GM21367 (cell line): ENCODE data around the gene GRM7.

ENCODE experiments used
- ATAC-seq: cut with Tn5 transposase; IDR thresholded peaks from one replicate; pipeline ENCODE4 v1.9.1; 2021; ENCODE audit not compliant: unreplicated experiment

GRM7 gene

DNA sequence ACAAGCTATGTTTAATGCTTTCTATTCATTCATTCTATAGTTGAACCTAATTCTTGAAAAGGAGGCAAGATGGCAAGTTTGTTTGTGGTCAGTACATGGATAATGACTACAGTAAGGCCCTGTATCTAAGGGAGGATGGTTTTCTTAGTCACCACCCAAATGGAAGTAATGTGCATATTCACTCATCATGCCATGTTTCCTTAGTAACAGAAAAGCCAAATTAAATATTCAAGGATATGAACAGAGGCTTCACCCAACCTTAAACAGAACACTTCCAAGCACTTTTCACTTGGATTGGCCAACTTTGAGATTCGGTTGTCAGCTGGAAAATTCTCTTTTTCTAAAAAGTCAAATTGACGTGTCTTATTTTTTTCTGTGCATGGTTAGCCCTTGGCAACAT, 835.4 kb downstream of the GRM7 start:
- ATAC-seq, result no peak

DNA sequence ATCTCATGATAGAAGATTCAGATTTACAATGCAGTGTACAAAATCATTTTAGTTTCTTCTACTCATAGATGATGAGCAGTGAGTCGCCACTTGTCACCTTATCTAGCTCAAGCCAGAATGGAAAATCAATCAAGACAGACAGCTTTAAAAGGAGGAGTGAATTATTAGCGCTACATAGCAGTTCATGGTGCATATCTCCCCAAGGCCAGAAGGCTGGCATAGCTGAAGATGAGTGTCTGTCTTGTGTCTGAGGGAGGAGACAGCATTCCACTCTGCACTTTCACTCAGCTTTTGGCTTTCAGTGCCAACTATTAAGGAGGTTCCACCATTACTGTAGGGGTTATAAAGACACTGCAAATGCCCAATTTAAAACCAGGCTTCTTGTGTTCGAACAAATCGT, 836.6 kb downstream of the GRM7 start:
- no peak for ATAC-seq

DNA sequence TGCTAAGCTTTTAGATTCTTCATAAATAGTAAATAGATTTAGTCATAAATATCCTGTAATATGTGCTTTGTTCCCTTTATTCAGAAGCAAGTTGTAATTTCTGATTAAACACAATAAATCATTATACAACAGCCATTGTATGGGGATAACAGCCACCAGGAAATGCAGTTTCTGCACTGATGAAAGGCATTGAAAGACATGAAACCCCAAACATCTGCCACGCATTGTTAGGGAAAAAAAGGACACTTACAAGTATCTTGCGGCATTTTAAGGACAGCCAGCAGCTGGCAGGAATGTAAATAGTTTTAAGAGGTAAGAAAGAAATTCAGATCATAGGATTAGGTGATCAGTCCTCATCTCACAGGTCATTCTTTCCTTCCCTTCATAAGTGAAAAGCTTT, 839.6 kb downstream of the GRM7 start:
- no peak for ATAC-seq

DNA sequence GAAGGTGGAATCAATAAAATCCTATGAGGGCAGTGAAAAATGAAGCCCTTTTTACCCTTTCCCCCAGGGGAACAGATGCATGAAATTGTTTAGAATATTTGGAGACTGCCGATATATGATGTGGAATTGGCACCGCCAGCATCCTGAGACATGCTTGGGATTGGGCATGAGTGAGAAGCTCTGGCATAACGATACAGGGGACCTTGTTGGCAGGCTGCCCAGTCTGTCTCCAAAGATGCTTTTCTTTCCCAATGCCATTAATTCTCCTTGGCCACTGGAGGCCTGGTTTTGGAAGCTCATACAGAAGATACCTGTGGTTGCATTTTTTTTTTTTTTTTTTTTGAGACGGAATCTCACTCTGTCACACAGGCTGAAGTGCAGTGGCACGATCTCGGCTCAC, 840.1 kb downstream of the GRM7 start:
- no peak for ATAC-seq

DNA sequence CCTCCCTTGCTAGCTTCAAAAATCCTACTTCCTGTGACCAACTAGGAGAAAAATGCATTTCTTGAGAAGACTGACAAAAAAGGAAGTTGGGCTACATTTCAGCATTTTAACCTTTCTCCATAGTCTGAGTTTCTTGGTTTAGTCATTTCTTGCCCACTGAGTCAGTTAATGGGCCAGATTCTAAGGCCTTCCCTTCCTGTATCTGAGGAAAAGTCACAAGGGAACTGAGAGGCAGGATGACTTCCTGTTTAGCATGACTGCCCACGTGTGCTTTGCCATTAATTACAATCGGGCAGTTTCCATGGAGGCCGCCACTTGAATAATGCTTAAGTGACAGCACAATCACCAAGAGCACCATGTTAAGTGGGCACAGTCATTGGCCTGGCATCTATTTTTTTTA, 846.3 kb downstream of the GRM7 start:
- no peak for ATAC-seq

DNA sequence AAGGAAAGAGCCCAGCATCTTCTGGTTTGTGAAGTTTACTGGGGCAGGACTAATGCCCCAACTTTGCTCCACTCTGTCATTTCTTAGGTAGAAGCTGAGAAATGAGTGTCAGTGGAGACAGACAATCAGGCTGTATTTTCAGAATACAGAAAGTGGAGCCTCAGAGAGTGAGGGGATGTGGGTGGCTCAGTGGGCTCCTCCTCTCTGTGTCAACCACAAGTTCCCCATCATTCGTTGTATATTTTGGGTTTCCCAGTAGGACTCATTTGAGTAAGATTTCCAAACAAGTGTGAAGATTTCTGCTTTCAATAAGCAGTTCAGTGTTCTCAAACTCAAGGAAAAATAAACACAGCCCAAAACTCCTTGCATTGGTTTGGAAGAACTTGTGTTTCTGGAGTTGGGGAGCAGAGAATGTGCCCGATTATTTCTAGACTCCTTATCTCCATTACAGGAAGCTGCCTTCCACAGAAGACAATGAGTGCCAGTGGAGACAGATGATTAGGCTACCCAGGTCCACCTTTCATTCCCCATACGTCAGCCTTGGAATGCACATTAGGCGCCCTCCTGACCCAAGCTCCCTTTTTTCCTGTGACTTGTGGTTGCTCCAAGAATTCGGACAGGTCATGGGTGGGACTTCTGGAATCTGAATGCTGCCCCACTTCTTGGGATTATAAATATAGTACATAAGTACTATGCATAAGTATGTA, 848.6 kb downstream of the GRM7 start:
- no peak for ATAC-seq

DNA sequence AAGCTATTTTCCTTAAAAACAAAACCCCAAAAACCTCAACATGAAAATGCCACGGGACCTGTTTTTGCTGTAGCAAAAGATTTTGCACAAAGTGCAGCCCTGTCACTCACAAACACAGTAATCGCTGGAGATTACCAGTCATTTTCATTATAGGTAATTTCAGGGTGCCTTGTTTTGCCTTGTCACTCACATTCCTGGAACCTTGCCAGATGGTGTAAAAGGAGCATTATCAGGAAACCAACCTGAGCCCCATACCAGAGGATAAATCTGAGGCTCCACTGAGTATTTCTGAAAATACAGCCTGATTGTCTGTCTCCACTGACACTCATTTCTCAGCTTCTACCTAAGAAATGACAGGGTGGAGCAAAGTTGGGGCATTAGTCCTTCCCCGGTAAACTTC, 849.4 kb downstream of the GRM7 start:
- no peak for ATAC-seq

DNA sequence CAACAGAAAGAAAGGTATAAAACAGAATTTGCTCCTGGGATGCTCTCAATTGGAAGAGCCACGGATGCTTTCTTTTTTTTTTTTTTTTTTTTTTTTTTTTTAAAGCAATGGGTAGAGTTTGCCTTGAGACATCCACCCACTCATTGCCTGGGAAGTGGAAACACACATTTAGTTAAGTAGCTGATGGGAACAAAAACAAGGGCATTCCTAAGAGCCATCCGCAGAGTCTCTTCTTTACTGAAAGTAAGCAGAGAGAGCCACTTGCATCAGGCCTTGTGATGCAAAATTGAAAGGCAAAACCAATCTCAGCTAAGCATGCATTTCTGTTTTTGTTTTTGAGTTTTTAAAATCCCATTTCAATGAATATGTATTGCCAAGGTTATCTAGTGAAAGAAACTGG, 852.8 kb downstream of the GRM7 start:
- no peak for ATAC-seq

DNA sequence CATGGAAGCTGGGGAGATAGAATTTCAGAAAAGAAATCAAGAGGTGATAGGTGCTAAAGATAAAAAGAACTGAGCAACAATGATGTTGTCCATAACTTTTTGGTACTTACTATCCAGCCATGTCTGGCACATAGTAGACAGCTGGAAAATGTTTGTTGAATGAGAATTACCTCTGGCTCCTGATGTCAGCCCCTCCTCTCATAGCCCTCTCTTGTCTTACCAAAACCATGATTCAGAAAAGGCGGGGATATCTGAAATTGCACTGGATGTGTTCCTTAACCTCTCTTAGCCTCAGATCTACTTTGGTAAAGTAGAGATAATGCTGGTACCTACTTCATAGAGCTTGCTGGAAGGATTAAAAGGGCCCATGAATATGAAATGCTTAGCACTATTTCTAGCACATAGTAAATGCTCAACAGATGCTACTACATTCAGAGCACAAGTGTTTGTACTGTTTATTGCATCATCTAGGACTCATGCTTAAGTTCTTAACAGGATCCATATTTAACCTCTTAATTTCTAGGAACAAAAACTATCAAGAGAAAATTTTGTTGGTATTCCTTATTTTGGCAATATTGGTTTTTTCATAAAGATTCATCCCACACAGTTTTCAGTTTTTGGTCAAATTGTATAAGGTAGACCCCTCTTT, 859.9 kb downstream of the GRM7 start:
- ATAC-seq, result no peak

DNA sequence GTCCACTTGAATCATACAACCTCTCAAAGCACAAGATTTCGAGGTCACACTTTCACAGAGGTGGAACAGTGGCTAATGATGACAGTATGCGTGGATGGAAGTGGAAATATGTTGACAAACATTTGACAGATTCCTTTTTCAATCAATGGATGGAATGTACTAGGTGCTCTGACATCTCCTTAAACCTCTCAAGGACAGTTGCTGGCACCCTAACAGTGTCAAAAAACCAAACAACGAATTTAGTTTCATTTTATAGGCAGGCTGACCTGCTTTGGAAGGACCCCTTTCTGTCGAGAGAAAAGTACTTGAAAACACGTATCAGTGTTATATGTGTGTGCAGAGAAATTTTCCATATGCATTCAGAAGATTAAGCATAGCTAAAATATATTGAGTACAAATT, 861.0 kb downstream of the GRM7 start:
- ATAC-seq, result no peak

DNA sequence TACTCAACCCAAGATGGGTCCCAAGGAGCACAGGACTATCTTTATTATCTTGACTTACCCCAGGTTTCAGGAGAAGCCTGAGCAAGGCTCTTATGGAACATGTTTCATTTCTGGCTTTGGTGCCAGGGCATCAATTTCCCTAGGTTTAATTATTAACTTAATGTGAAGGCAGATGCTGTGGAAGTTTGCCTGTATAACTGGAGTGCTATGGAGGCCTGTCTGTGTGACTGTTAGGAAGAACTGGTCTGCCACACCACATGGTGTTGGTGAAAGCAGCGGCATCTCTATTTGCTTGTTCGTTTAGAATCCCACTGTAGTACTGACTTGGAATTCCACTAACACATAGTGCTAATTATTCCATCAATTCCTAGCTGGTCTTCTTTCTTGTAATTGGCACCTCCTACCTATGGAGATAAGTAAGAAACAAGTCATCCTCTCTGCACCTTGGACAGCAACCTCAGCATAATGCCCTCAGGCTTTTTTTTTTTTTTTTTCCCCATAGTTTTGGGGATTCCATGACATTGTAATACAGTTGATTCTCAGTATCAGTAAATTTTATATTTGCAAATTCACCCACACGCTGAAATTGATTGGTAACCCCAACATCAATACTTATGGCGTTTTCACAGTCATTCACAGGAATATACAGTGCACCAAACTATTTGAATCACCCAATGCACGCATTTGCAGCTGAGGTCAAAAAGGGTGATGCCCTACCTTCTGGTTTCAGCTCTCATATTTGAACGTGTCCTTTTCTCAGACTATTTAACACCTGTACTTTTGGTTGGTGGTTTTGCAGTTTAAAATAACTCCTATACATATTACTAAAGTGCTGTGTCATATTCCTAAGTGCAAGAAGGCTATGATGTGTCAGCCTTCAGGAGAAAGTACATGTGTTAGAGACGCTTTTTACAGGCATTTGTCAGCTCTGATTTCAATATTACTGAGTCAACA, 867.9 kb downstream of the GRM7 start:
- no peak for ATAC-seq

DNA sequence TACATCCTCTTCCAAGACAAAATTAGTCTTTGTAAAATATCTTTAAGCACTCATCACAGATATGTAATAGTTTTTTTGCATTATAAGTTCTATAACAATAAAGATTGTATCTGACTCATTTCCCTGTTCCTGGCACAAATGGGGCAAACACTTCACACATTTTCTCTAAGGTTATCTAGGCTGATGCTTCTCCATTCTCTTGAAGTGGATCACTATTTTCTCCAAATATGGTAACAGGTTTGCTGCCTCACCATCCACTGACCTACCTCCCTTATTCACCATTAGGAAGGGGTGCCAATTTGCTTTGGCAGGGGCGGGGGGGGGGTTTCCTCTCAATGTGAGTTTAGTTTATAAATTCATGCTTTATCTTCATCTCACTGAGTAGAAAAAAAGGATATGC, 873.0 kb downstream of the GRM7 start:
- ATAC-seq, result no peak

DNA sequence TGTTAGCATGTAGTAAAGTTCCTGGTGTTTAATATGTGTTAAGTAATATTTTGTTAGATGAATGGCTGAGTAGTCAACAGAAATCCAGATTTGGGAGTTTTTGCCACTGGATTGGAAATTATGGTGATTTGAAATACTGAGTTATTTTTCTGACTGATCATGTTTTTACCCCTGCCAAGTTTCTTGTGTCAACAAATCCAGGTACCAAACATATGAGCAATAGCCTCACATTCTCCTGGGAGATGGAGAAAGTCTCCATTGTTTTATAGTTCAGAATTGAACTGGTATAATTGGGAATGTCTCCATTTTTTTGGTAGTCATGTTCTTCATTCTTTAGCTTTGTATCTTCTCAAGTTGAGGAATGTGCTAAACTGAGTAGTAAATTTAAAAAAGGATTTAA, 873.5 kb downstream of the GRM7 start:
- no peak for ATAC-seq

DNA sequence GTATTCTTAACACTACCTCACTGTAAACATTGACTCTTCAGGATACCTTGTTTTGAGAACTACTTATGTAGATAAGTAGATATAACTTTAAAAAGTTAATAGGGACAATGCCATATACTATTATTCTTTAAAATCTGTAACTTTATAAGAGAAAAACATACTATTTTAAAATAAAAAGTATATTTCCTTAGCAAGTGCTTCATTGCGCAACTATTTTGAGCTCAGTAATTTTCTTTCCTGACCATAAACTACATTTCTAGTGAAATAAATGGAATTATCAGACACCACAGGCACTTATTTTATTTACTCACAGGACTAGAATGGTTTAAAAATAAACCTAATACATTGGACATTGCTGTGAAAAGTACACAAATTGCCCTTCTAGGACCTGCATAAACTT, 876.3 kb downstream of the GRM7 start:
- no peak for ATAC-seq

DNA sequence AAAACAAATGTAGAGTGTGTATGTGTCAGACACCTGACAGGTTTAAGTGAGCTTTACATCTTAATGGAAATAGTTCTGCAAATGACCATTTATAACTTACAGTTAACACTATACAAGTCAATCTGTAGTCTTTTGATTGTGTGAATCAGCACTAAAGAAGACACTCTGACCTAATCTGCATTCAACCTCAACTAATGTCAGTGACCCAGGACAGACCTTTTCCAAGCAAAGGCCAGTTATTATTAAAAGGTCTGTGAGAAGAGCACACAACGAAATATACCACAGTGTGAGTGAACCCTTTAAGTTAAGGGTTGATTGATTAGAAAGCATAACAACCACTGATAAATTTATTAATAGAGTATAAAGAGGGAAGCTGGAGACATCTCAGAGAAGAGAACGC, 878.8 kb downstream of the GRM7 start:
- ATAC-seq, result no peak

DNA sequence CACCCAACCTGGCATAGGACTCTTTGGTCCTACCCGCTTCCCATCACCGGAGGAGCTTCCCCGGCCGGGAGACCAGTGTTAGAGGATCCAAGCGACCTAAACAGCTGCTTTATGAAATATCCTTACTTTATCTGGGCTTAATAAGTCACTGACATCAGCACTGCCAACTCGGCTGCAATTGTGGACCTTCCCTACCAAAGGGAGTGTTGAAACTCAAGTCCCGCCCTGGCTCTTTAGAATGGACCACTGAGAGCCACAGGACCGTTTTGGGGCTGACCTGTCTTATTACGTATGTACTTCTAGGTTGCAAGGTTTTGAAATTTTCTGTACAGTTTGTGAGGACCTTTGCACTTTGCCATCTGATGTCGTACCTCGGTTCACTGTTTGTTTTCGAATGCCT, 879.5 kb downstream of the GRM7 start:
- no peak for ATAC-seq

DNA sequence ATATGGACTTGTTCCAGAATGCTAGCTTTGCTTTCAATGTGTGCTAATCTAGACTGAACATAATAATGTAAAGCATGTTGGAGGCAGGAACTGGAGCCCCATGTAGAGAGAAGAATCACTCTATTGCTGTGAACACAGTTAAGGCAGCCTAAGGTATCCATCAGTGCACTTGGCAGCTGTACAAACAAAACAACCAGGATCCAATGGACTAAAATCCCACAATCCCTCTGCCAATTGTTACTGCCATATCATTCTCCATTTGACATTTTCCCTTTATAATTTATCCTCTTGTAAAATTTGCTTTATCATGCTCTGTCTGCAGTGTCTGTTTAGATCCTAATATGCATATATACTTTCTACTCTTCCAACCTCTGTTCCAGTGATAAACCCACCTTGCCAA, 883.9 kb downstream of the GRM7 start:
- no peak for ATAC-seq

DNA sequence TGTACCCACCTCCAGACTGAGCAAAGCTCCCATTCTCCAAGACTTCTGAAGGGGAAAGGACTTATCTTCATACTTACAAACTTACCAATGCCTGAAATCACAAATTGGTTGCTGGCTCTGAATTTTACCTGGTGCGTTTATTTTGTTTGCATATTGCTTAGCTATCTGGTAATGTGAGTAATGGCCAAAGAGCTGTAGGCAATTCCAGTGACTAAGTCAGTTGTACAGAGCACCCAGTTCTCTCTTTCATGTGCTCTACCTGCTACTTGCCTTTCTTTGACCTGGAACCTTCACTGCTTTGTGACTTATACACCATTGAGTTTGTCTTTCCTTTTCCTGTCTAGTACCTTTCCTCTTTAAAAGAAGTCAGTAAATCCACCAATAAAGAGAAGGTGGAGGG, 884.8 kb downstream of the GRM7 start:
- ATAC-seq, result no peak

DNA sequence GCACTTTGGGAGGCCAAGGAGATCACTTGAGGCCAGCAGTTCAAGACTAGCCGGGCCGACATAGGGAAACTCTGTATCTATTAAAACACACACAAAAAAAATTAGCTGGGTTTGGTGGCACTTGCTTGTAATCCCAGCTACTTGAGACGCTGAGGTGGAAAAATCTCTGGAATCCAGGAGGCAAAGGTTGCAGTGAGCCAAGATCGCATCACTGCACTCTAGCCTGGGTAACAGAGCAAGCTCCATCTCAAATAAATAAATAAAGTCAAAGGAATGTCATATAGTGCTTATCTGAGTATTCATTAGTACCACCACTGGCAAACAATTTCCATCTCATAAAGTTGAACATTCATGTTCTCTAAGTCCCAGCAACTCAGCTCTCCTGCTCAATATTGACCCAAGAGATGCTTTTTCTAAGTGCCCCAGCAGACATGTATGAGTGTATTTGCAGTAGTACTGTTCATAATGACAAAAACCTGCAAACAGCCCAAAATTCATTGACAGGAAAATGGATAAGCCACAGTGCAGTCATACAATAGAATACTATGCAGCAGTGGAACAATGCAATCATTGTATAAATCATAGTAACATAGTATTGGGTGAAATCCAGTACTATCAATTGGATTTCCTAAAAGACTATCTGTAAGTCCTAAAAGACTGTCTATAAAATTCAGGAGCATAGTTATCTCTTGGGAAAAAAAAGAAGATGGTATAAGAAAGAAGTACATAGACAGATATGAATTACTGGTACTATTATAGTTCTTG, 889.2 kb downstream of the GRM7 start:
- no peak for ATAC-seq

DNA sequence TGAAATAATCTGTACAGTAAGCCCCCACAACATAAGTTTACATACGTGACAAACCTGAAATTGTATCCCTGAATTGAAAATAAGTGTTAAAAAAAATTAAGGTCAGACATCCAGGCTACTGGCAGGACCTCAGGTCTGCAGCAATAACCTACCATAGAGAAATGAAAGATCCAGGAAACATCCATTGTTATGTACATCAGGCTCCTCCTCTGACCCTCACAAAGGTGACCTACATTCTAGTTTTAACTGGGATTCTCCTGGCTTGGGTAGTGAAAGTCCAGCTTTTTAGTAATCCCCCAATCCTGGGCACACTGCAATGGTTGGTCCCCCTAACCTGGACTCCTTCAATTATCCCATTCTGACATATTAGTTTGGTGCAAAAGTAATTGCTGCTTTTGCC, 891.1 kb downstream of the GRM7 start:
- ATAC-seq, result no peak
